Vagina (tissue), 2 donors: ENCODE measurements around the gene SELENOF.

Experiments used
- POLR2A ChIP-seq, 2 donors: fragments of 450-650 bp; IDR thresholded peaks; one replicate each; pipeline ENCODE4 v1.6.1; 2017; ENCODE audit warnings: antibody characterized with exemption in 2 of 2, mild to moderate bottlenecking in 2 of 2, moderate library complexity in 2 of 2
- POLR2AphosphoS5 ChIP-seq, 2 donors: sonication (generic); formaldehyde crosslinking; IDR thresholded peaks; one replicate each; pipeline ENCODE4 v1.9.0; 2017; ENCODE audit warnings: antibody characterized with exemption in 2 of 2, mild to moderate bottlenecking in 2 of 2, low read depth in 1 of 2; ENCODE audit not compliant: insufficient read depth in 1 of 2

DNA sequence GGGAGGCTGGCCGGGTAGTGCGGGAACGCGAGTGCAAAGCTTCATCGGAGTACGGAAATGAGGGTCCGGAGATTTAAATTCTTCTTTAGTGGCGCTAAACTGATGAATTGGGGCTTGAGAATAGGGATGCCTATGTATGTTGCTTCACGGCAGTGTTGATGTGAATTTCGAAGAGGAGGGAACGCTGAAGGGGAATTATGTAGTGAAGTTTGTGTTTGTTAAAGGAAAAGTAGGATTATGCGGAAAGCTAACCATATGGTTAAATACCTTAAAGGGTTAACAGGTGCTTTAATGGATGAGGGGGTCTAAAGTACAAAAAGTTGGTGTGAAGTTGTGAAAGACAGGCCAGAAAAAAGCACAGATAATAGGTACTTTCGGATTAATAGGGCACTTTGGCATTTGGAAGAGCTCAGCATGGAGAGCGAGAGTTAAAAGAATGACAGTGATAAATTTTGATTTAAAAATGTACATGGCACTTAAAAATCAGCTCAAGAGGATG is 1.9 kb upstream of the SELENOF start:
- TF ChIP-seq POLR2A (IDR thresholded peaks at IDR 0.05) (no peak), POLR2AphosphoS5 (IDR thresholded peaks at IDR 0.05; ENCODE audit: insufficient read depth in 1 of 2, low read depth in 1 of 2) (no peak)
